AG04450 (cell line): ENCODE results near the gene LEPR. TPM values are rescaled to one million over a fixed set of nuclear protein-coding genes. Genes with fewer than 3 reads are reported as not detected.
A peak's percentile ranks its signal among the peaks of the same experiment; 100 is the strongest.

ENCODE experiments used
- CTCF ChIA-PET: fragments of 300-600, 350-600 bp; formaldehyde crosslinking; extraction: SDS; loops from one replicate; lab custom pipeline; 2022; ENCODE audit warnings: antibody characterized with exemption, inconsistent platforms; lab: Charles Lee
- POLR2A ChIA-PET: fragments of 350-600 bp; formaldehyde crosslinking; extraction: SDS; loops from one replicate; lab custom pipeline; 2021; ENCODE audit warnings: antibody characterized with exemption, inconsistent platforms; lab: Yijun Ruan, JAX
- DNase-seq: peaks from one replicate; pipeline ENCODE4 v3.0.0-alpha.2; 2011; ENCODE audit warnings: low read depth, low spot score
- H3K27ac ChIP-seq: one replicate; pipeline ENCODE4 v1.5.1; 2012; ENCODE audit warnings: low read depth, low read length, control low read depth
- H3K27me3 ChIP-seq: one replicate; pipeline ENCODE4 v1.6.0; 2012; ENCODE audit warnings: low read length; ENCODE audit not compliant: control insufficient read depth, insufficient read depth
- H3K4me3 ChIP-seq: 2 replicates; pipeline ENCODE4 v1.5.1; 2011; ENCODE audit warnings: mild to moderate bottlenecking, low read depth, low read length, control low read depth
- H3K9me3 ChIP-seq: 2 replicates; pipeline ENCODE4 v1.5.1; 2012; ENCODE audit warnings: low read length; ENCODE audit not compliant: control insufficient read depth, insufficient read depth
- CTCF ChIP-seq: IDR thresholded peaks from 2 replicates; pipeline ENCODE4 v1.5.1; 2011; ENCODE audit warnings: low read depth, low read length, control low read depth, inconsistent platforms
- polyA plus RNA-seq: library from polyadenylated mRNA; depleted of rRNA; stranded (reverse); fragments of >200 nt; gene quantifications from 2 replicates; pipeline ENCODE4 v1.2.3, GENCODE V29; 2011

Gene LEPR
- polyA plus RNA-seq, 1 experiment, result 11.1 TPM

- no peaks in the 10 kb centered on the region for H3K9me3 ChIP-seq
- CTCF ChIA-PET, result interaction anchor here (1.6 to 5.0 kb wide), 2 partner anchors 254 kb away, joined by 9 to 32 read pairs; no protein-coding TSS in a partner anchor
- no peak overlapping the region for H3K27ac ChIP-seq
- POLR2A ChIA-PET, result no interaction called here
- H3K27me3 ChIP-seq, result no peaks in the 10 kb centered on the region
- TF ChIP-seq CTCF, result 0 out of 2 replicates have a peak, but pooled peaks have one; percentile 4
- H3K4me3 ChIP-seq, result no peak overlapping the region
- DNase-seq, result no peak
These were observed 13.8 kb downstream of the LEPR start for GRCh38 chr1:65434255-65434654.

- POLR2A ChIA-PET, result no interaction called here
- CTCF ChIA-PET, result interaction anchor here (5.0 kb wide), 1 partner anchor 253 kb away, joined by 32 read pairs; no protein-coding TSS in a partner anchor
- Histone ChIP-seq H3K9me3 (no peaks in the 10 kb centered on the region), H3K27ac (no peak overlapping the region), H3K4me3 (no peak overlapping the region), H3K27me3 (no peaks in the 10 kb centered on the region)
- DNase-seq, result no peak
- no peak for TF ChIP-seq CTCF
These were observed 14.3 kb downstream of the LEPR start for GRCh38 chr1:65434760-65435159.

- no peaks in the 10 kb centered on the region for H3K27me3 ChIP-seq
- ChIA-PET CTCF (interaction anchor here (1.4 to 5.0 kb wide), 4 partner anchors 12 to 252 kb away, joined by 3 to 32 read pairs (median 8); no protein-coding TSS in a partner anchor), POLR2A (no interaction called here)
- H3K9me3 ChIP-seq, result no peaks in the 10 kb centered on the region
- TF ChIP-seq CTCF, result no peak
- H3K27ac ChIP-seq, result no peak overlapping the region
- H3K4me3 ChIP-seq, result no peak overlapping the region
- DNase-seq, result no peak
These were observed 15.5 kb downstream of the LEPR start for GRCh38 chr1:65435987-65436386.

GRCh38 chr1:65437616-65438015, 17.1 kb downstream of the LEPR start:
- Histone ChIP-seq H3K27me3 (no peaks in the 10 kb centered on the region), H3K27ac (no peak overlapping the region), H3K9me3 (no peaks in the 10 kb centered on the region), H3K4me3 (no peak overlapping the region)
- DNase-seq, result no peak
- CTCF ChIA-PET, result interaction anchor here (0.7 to 5.0 kb wide), 4 partner anchors 14 to 805 kb away, joined by 4 to 32 read pairs (median 8); no protein-coding TSS in a partner anchor
- POLR2A ChIA-PET, result no interaction called here
- TF ChIP-seq CTCF, result no peak

- Histone ChIP-seq H3K4me3 (no peak overlapping the region), H3K27ac (no peak overlapping the region), H3K27me3 (no peaks in the 10 kb centered on the region), H3K9me3 (no peaks in the 10 kb centered on the region)
- ChIA-PET POLR2A (no interaction called here), CTCF (interaction anchor here (4.3 kb wide), 1 partner anchor 10 kb away, joined by 37 read pairs; no protein-coding TSS in a partner anchor)
- no peak for DNase-seq
- TF ChIP-seq CTCF, result no peak
These were observed 19.9 kb downstream of the LEPR start for GRCh38 chr1:65440322-65440900.
